Keratinocyte (primary cell): Measurements from ENCODE around the gene MVB12B.

ENCODE experiments used
- EZH2 ChIP-seq: IDR thresholded peaks from one replicate; pipeline ENCODE4 v1.6.1; 2012; ENCODE audit warnings: inconsistent platforms, mild to moderate bottlenecking, low read length, moderate library complexity
- TF ChIP-seq, protein P1 (sequence below), 3 experiments: IDR thresholded peaks in 1 of 3; conservative IDR thresholded peaks in 1 of 3; optimal IDR thresholded peaks in 1 of 3; 2 replicates in 2 of 3; 3 replicates in 1 of 3; pipeline versions ENCODE3 to v1.5.1; 2011; ENCODE audit warnings: low read length in 3 of 3, mild to moderate bottlenecking in 3 of 3, moderate library complexity in 2 of 3, control low read depth in 1 of 3, inconsistent platforms in 1 of 3; ENCODE audit not compliant: insufficient read depth in 2 of 3; ENCODE audit errors: extremely low read depth in 1 of 3

DNA sequence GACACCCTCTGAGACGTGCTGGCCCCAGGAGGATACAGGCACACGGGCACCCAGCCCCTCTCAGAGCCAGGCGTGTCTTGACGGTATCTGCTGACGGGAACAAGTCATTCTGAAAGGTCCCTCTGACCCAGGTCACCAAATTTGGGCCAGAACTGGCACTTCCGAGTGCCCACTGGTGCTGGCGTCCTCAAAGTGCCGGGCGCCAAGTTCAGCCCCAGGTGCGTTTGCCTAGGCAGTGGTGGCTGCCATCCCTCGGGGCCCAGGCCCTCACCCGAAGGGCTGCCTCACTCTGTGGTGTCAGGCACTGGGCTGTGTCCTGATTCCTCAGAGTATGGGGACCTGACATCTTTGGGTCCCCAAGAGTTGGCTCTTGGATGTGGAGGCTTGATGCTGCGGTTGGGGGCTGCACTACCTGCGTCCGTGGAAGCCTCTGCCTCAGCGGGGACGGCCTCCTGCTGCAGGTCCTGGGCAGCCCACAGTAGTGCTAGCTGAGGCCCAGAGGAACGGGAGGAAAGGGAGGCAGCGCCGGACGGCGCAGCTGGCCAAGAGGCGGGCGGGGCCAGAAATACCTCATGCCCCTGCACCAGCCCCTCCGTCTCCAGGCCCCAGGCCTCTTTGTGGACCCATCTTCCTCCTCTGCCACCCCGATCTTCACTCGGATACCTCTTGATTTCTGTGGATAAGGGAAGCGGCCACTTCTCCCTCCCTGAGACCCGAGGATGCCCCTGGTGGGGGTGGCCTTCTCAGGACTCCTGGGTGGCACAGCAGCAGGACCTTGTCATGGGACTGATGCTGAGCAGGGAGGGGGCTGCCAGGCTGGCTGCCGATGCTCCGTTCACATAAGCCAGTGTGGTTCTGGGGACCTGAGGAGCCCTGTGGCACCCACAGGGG is 177.7 kb downstream of the MVB12B start:
- TF ChIP-seq, protein P1, sequence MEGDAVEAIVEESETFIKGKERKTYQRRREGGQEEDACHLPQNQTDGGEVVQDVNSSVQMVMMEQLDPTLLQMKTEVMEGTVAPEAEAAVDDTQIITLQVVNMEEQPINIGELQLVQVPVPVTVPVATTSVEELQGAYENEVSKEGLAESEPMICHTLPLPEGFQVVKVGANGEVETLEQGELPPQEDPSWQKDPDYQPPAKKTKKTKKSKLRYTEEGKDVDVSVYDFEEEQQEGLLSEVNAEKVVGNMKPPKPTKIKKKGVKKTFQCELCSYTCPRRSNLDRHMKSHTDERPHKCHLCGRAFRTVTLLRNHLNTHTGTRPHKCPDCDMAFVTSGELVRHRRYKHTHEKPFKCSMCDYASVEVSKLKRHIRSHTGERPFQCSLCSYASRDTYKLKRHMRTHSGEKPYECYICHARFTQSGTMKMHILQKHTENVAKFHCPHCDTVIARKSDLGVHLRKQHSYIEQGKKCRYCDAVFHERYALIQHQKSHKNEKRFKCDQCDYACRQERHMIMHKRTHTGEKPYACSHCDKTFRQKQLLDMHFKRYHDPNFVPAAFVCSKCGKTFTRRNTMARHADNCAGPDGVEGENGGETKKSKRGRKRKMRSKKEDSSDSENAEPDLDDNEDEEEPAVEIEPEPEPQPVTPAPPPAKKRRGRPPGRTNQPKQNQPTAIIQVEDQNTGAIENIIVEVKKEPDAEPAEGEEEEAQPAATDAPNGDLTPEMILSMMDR (optimal IDR thresholded peaks at IDR 0.05 in 1 of 3, IDR thresholded peaks at IDR 0.05 in 1 of 3, conservative IDR thresholded peaks at IDR 0.05 in 1 of 3; ENCODE audit: extremely low read depth in 1 of 3, insufficient read depth in 2 of 3, low read length in 3 of 3) = no peak
- no peak for TF ChIP-seq EZH2
